GM12878 (cell line): ENCODE results near the gene DNAJB8. TPM values are rescaled to one million over a fixed set of nuclear protein-coding genes. Genes with fewer than 3 reads are reported as not detected.

Experiments
- ATAC-seq: fragments of 200-7000 bp; cut with Tn5 transposase; 3 replicates; pipeline ENCODE4 v1.9.1; 2020; ENCODE audit warnings: mild to moderate bottlenecking, moderate library complexity
- BruUV-seq: library from RNA; stranded (reverse); fragments of 400-500 nt; replicated peaks from 2 replicates; lab custom pipeline; 2021; lab: Mats Ljungman, UMichigan
- CTCF ChIA-PET: fragments of 300-600 bp; sonication (Branson Sonifier 250); formaldehyde crosslinking; extraction: SDS; loops from one replicate; lab custom pipeline; 2021; ENCODE audit warnings: inconsistent platforms; lab: Yijun Ruan, JAX
- POLR2A ChIA-PET: fragments of 350-600 bp; formaldehyde crosslinking; extraction: SDS; loops from one replicate; lab custom pipeline; 2021; ENCODE audit warnings: inconsistent platforms; lab: Charles Lee
- RAD21 ChIA-PET: fragments of 300-600 bp; sonication (Branson Sonifier 250); formaldehyde crosslinking; loops from one replicate; lab custom pipeline; 2023; ENCODE audit warnings: antibody characterized with exemption; ENCODE audit not compliant: unreplicated experiment; lab: Charles Lee
- SMC1A ChIA-PET: fragments of 300-600 bp; sonication (Branson Sonifier 250); formaldehyde crosslinking; loops from one replicate; lab custom pipeline; 2023; ENCODE audit not compliant: unreplicated experiment, uncharacterized antibody; lab: Charles Lee
- DNase-seq: peaks from one replicate; pipeline ENCODE4 v3.0.0-alpha.2; 2011; ENCODE audit warnings: low read depth, low spot score
- FAIRE-seq: peaks from 3 replicates; lab custom pipeline; 2011; peaks lifted over from hg19 to GRCh38; lab: Jason Lieb, UNC
- H2AFZ ChIP-seq: 2 replicates; pipeline ENCODE4 v1.6.0; 2011; ENCODE audit warnings: low read depth, low read length, control low read depth; ENCODE audit not compliant: control insufficient read depth
- H3K27ac ChIP-seq: 2 replicates; pipeline ENCODE4 v1.5.1; 2011; ENCODE audit warnings: control low read depth; ENCODE audit not compliant: control insufficient read depth, insufficient read depth
- H3K27me3 ChIP-seq, 2 experiments: replicated peaks in 1 of 2; 2 replicates each; pipeline versions ENCODE4 v1.6.0 to v1.6.1; 2011; ENCODE audit warnings: low read length in 1 of 2; ENCODE audit not compliant: control insufficient read depth in 2 of 2, insufficient read depth in 2 of 2
- H3K36me3 ChIP-seq, 2 experiments: 2 replicates each; pipeline ENCODE4 v1.5.1; 2011; ENCODE audit warnings: low read length in 1 of 2; ENCODE audit not compliant: control insufficient read depth in 2 of 2, insufficient read depth in 2 of 2
- H3K4me1 ChIP-seq: 2 replicates; pipeline ENCODE4 v1.6.1; 2011; ENCODE audit warnings: mild to moderate bottlenecking, low read length, moderate library complexity, mixed read lengths; ENCODE audit not compliant: control insufficient read depth, insufficient read depth
- H3K4me2 ChIP-seq: 2 replicates; pipeline ENCODE4 v1.6.0; 2011; ENCODE audit warnings: control low read depth; ENCODE audit not compliant: control insufficient read depth, insufficient read depth
- H3K4me3 ChIP-seq: fragments of 200-600 bp; sonication (generic); 2 replicates; pipeline ENCODE4 v1.5.1; 2016
- H3K79me2 ChIP-seq: 2 replicates; pipeline ENCODE4 v1.6.0; 2011; ENCODE audit warnings: low read length; ENCODE audit not compliant: control insufficient read depth, insufficient read depth
- H3K9ac ChIP-seq: 2 replicates; pipeline ENCODE4 v1.8.0; 2011; ENCODE audit warnings: low read length, control low read depth, mixed read lengths; ENCODE audit not compliant: control insufficient read depth, insufficient read depth
- H3K9me3 ChIP-seq: replicated peaks from 3 replicates; pipeline ENCODE4 v1.5.1; 2011; ENCODE audit warnings: mild to moderate bottlenecking, low read length; ENCODE audit not compliant: control insufficient read depth, insufficient read depth
- H4K20me1 ChIP-seq: 2 replicates; pipeline ENCODE4 v1.6.0; 2011; ENCODE audit not compliant: control insufficient read depth, insufficient read depth
- ETV6 ChIP-seq, 2 experiments: fragments of 450-650 bp in 1 of 2; IDR thresholded peaks in 1 of 2; conservative IDR thresholded peaks in 1 of 2; 2 replicates each; pipeline ENCODE4 v1.6.1; 2014; ENCODE audit warnings: antibody characterized with exemption in 1 of 2, borderline replicate concordance in 1 of 2, low read depth in 1 of 2, mild to moderate bottlenecking in 1 of 2, moderate library complexity in 1 of 2
- HDAC6 ChIP-seq: fragments of 200-600 bp; sonication (generic); IDR thresholded peaks from one replicate; pipeline ENCODE4 v1.8.0; 2017; ENCODE audit warnings: antibody characterized with exemption; ENCODE audit not compliant: unreplicated experiment
- JUNB ChIP-seq: IDR thresholded peaks from 2 replicates; pipeline ENCODE4 v1.6.1; 2016; ENCODE audit warnings: antibody characterized with exemption, mild to moderate bottlenecking
- SP1 ChIP-seq: IDR thresholded peaks from one replicate; pipeline ENCODE4 v1.6.1; 2011; ENCODE audit warnings: low read depth, low read length
- SPI1 ChIP-seq: IDR thresholded peaks from 2 replicates; pipeline ENCODE4 v1.6.1; 2011; ENCODE audit warnings: low read depth, mild to moderate bottlenecking, low read length, moderate library complexity, borderline replicate concordance; ENCODE audit not compliant: insufficient read depth
- USF2 ChIP-seq: IDR thresholded peaks from 2 replicates; pipeline ENCODE4 v1.6.1; 2011; ENCODE audit warnings: low read depth, low read length, improper control_type of control experiment, borderline replicate concordance
- WGBS: methylation state at CpG from one replicate; pipeline ENCODE4 v1.1.6; 2016; ENCODE audit warnings: low lambda C conversion rate; ENCODE audit not compliant: insufficient replicate concordance, insufficient coverage; ENCODE audit errors: missing lambda C conversion rate; 5-methylcytosine and 5-hydroxymethylcytosine counted together
- in situ Hi-C: fragments of 300-500 bp; cut with MboI; formaldehyde crosslinking; loops from 9 replicates; pipeline ENCODE4 v1.14.3; 2018; ENCODE audit warnings: mixed read lengths
- intact Hi-C: fragments of 100-400 bp; cut with micrococcal nuclease; formaldehyde crosslinking; loops from one replicate; pipeline ENCODE4 v1.14.2; 2022; ENCODE audit not compliant: unreplicated experiment
- polyA plus RNA-seq, 11 experiments: library from polyadenylated mRNA; depleted of rRNA in 4 of 11; unstranded in 6 of 11; stranded (reverse) in 5 of 11; fragments of >200 nt; fragmentation: Nextera tagmentation in 4 of 11; fragmentation: Illumina TruSeq in 1 of 11; extraction: Ambion mirVana in 4 of 11; extraction: Trizol in 1 of 11; gene quantifications; 1 replicate in 1 of 11; 2 replicates in 10 of 11; pipeline versions ENCODE4 v1.2.1 to v1.2.3, GENCODE V29; 2011 to 2016; ENCODE audit warnings: inconsistent platforms in 2 of 11, missing spikeins in 2 of 11, low read depth in 1 of 11
- total RNA-seq, 4 experiments: library from RNA; depleted of rRNA in 3 of 4; stranded (reverse); fragments of >200 nt in 3 of 4; fragmentation: Illumina TruSeq in 1 of 4; extraction: Trizol in 1 of 4; gene quantifications; 2 replicates each; pipeline versions ENCODE4 v1.2.1 to v1.2.3, GENCODE V29; 2013 to 2021

Gene DNAJB8
- total and polyA plus RNA-seq, 10 of the 15 experiments (the other 5 are each of a cell fraction or from before 2014, with no cell fraction given): not detected

- no peak for TF ChIP-seq ETV6 (conservative IDR thresholded peaks at IDR 0.05 in 1 of 2, IDR thresholded peaks at IDR 0.05 in 1 of 2; ENCODE audit: borderline replicate concordance in 1 of 2, low read depth in 1 of 2)
- TF ChIP-seq, all 136 proteins: peak for 0
These were observed 31.1 kb downstream of the DNAJB8 start (continued) for GRCh38 chr3:128435561-128435960.

- no peak for ATAC-seq
- H3K27me3 ChIP-seq: peaks cover 6 to 17% of the 10 kb centered on the region in 2 experiments
These were observed 31.6 kb downstream of the DNAJB8 start for GRCh38 chr3:128435058-128435457.

More at GRCh38 chr3:128435058-128435457, 31.6 kb downstream of the DNAJB8 start:
- intact Hi-C loops: no loop called here
- ChIA-PET POLR2A (no interaction called here), RAD21 (no interaction called here), CTCF (no interaction called here), SMC1A (no interaction called here)
- no peaks in the 10 kb centered on the region; the same call in 1 of the 2 replicates for H4K20me1 ChIP-seq
- no peak overlapping the region for H3K9ac ChIP-seq
- no peak overlapping the region for H3K4me2 ChIP-seq
- FAIRE-seq (no peak), DNase-seq (no peak)
- TF ChIP-seq USF2 (no peak), HDAC6 (no peak), SPI1 (no peak), SP1 (no peak), JUNB (no peak)
- H3K4me1 ChIP-seq: no peaks in the 10 kb centered on the region
- BruUV-seq: no TSS peak
- 15% methylated on average over 6 of the region's 6 CpGs for WGBS
- no peak overlapping the region for H3K27ac ChIP-seq
- H3K9me3 ChIP-seq: no peaks in the 10 kb centered on the region
- no peak overlapping the region for H2AFZ ChIP-seq
- H3K4me3 ChIP-seq: no peak overlapping the region
- H3K36me3 ChIP-seq: no peaks in the 10 kb centered on the region
- H3K79me2 ChIP-seq: no peaks in the 10 kb centered on the region
- in situ Hi-C loops: no loop called here
